NCI-H1105 (cell line): ENCODE data around the gene FOXJ1.

Source experiments
- DNase-seq: peaks from one replicate; lab custom pipeline; 2025; lab: John Stamatoyannopoulos, UW

The FOXJ1 gene

DNA sequence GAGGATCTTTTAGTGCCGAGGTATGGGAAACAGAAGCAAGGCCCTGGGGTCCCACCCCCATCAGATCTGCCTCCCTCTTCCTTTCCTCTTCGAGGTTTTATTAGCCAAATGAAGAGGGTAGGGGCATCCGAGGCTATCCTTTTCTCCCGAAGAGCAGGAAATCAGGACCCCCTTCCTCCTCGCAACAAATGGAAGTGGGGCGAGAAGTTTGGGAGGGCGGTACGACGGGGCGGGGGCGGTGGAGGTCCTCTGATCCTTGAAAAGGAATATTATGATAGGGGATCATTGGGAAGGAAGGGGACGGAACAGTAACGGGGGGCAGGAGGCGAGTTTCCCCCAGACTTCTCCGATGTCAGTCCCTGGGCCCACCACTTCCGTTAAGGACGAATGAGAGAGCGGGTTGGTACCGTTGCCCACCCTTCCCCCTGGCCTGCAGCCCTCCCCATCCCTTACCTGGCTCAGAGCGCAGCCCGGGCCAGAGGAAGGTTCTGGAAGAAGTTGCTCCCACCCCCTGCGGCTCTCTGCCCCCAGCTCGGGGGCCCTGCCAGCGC lies 309 bp downstream of the FOXJ1 start:
- DNase-seq = no peak

DNA sequence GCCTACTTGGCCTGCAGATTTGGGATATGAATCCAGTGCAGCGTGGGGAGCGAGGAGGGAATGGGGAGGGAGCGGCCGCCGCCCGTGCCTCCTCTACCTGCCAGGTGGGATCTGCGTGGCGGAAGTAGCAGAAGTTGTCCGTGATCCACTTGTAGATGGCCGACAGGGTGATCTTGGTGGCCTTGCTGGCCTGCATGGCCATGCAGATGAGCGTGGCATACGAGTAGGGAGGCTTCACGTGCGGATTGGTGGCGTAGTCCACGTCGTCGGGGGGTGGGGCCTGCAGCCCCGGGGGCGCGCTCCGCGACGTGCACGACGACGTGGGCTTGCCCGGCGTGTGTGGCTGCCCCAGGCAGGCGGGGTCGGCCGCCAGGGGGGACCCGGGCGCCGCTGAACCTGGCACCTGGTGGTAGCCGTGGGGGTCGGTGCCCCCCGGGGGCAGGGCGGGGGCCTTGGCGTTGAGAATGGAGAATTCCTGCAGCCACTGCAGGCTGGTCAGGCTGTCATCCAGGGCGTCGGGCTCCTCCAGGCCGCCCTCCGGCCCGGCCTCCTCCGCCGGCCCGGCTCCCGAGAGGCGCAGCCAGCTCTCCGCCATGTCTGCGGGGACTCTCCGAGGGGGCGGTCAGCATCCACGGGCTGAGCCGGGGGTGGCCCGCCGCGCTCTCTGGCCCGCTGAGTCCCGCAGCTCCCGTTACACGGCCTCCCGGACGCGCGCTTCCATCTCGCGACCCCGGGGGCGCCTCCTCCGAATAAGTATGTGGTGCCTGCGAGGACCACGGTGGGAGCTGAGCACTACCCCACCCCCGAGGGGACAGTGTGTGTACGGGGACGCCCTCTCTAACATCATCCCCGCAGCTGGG lies 1.0 kb downstream of the FOXJ1 start:
- peak; percentile 12 for DNase-seq

DNA sequence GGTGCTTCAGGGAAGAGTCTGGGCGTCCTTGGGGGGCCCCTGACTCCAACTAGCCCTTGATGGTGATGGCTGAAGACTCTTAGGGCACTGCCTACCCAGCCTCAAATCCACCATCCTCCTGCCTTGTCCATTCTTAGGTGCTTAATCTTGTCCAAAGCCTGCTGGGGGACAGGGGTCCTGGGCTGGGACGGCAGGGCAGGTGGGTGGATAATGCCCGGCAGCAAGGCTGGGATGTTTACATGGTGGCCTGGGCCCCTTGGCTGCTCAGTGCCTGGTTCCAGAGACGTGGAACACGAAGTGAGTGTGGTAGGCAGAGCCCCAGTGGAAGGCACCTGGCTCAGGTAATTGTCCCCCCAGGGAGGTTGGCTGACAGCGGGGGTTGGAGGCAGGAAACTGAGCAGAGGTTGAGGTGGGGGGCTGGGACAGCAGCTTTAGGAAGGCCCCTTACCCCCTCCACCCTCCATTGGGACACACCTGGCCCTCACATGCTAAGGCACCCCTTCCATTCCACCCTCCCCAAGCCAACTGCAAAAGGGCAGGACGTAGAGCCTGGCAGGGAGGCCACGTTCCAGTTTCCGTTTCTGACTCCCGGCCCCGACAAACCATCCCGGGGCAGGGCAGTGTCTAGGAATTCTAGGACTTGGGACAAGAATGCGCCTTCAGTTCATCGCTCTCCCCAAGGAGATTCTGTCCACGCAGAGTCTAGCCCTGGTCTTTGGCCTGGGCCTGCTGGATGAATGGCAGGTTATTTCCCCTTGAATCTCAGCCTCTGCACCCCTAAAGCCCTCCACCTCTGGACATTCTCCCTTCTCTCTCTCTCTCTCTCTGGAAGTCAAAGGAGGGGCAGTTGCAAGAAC lies 1.9 kb downstream of the FOXJ1 start:
- no peak for DNase-seq

DNA sequence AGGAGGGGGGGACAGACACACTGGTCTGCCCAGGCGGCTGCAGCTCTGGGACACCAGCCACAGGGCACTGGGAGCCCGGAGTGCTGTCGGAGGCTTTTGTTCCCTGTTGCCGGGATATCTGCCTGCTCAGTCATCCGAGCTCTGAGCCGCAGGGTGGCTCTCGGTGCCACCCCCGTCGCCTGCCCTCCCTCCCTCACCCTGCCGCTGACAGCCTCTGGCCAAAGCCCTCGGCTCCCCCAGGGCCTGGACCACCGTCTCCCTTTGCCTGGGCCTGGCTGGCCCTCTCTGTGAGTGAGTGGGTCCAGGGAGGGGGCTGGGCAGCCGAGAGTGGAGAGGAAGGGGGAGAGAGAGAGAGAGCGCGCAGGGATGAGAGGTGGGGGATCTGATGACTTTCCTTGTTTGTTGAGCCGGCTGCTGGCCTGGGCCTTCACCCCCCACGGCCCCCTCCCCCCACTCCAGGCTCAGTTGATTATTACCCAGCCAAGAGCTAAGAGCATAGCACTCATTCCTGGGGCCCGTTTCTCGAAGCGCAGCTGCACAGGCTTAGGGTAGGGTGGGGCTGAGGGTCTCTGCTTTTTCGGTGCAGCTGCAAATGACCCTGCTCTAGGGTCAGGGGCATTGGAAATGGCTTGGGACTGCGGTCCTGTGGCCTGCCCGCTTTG lies 2.7 kb downstream of the FOXJ1 start:
- DNase-seq = peak; percentile 30

DNA sequence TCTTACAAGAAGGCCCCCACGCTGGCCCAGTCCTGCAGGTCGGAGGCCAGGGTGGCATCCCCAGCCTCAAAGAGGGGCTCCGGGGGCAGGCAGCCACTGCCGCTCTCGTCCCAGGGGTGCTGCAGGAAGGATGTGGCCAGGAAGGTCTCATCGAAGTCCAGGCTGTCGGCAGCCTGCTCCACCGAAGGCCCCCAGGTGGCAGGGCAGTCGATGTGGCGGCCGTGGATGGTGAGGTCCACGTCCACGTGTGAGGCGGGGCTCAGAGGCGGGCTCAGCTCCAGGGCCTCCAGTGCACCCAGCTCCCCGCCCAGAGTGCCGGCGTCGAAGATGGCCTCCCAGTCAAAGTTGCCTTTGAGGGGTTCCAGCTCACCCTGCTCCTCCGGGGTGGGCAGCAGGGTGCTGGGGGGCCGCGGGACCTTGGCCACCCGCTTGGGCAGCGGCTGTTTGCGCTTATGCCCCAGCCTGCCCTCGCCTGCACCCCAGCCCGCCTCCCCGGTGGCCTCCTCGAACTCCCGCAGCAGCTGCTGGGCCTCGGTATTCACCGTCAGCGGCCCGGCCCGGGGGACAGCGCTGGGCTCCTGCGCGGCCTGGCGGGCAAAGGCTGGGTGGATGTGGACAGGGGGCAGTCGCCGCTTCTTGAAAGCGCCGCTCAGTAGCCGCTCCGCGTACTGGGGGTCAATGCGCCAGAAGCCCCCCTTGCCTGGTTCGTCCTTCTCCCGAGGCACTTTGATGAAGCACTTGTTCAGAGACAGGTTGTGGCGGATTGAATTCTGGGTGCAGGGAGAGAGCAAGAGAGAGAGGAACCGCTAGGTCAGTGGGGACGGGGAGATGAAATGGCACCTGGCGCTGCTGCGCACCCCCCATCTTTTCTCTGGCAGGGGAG lies 3.5 kb downstream of the FOXJ1 start:
- no peak for DNase-seq

DNA sequence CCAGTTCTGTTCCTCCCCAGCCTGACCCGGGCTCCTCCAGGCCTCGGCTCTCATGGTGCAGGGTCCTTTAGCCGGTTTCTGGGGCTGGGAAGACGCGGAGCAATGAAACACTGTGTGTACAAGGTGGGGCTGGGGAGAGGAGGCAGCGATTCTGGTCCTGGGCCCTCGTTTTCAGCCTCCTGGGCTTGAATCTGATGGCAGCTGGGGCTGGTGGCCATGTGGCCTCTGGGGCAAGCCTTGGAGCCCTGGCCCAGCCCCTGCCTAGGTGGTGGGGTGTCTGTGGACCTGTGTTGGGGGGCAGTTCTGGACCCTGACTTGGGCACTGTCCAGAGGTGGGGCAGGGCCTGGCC lies 4.1 kb downstream of the FOXJ1 start:
- no peak for DNase-seq

DNA sequence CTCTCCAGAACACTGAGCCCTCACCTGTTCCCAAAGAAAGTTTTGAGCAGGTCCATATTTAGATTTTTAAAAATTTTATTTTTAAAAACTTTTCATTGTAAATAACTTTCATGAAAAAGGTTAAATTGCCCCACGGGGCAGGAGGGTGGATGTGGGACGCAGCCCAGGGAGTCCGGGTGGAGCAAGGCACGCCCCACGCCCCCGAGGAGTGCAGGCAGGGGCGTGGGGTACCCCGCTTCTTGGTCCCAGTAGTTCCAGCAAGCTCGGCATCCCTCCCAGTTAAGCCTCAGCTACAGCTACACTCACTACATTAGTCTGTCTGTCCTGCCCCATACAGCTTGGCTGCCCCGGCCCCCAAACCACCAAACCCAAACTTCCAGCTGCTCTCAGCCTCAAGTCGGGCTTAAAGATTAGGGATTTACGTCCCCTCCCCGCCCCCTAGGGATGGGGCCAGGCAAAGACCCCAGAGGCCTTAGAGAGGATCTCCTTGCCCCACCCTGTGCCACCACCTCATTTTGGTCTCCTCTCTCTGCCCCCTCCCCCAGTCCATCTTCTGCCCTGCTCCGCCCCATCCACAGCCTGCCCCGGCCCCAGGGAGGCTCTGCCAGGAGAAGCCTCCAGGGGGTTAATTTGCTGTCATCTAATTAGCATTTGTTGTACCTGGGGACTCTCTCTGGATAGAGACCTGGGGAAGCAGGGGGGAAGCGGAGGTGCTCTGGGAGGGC lies 4.6 kb downstream of the FOXJ1 start:
- no peak for DNase-seq

DNA sequence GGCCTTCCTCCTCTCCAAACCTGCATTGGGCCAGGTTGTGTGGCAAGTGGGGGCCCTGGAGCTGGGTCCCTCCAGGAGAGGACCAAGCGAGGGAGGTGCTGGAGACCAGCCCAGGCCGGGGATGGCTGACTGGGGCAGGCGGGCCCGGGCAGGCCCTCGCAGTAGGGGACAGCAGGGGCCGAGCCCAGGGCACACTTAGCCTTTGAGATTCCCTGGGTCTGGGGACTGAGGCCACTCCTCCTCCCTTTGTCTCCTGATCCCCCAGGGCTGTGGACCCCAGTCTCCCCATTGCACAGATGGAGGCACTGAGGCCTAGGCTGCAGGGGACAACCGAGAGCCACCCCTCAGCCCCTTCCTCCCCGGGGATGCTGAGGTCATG lies 5.2 kb downstream of the FOXJ1 start:
- DNase-seq = no peak

DNA sequence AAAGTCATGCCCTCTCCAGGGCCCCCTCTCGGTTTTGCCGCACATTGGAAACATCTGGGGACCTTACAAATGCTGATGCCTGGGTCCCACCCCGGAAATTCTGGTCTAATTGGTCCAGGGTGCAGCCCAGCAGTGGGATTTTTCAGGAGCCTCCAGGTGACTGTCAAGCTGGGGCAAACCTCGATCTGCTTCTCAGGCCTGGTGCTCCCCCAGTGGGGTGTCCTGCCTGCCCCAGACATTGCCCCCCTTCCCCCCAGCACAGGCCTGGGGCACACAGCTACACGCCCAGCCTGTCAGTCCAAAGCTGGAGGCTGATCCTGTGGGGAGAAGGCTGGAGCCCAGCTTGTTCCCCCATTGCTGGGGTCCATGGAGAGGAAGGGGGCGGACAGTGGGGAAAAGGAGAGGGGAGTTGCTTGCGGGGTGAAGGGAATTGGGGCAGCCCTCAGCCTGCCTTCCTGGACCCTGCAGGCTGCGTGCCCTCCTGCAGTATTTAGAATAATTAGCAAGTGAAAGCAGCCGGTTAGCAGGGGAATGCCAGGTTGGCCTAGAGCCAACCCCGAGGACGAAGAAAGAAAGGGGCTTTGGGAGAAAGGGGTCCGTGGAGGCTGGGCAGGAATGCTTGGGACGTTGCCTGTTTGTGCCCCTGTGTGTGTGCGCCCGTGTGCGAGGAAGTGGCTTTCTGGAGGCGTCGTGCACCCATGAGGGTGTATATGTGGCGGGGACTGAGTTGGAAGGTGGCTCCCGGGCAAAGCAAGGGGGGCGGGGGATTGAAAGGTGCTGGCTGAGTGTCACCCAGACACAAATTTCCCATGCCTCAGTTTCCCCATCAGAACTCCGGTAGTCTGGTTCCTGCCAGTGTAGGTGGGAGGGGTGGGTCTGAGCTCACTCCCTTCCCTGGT lies 5.9 kb downstream of the FOXJ1 start:
- DNase-seq = no peak

DNA sequence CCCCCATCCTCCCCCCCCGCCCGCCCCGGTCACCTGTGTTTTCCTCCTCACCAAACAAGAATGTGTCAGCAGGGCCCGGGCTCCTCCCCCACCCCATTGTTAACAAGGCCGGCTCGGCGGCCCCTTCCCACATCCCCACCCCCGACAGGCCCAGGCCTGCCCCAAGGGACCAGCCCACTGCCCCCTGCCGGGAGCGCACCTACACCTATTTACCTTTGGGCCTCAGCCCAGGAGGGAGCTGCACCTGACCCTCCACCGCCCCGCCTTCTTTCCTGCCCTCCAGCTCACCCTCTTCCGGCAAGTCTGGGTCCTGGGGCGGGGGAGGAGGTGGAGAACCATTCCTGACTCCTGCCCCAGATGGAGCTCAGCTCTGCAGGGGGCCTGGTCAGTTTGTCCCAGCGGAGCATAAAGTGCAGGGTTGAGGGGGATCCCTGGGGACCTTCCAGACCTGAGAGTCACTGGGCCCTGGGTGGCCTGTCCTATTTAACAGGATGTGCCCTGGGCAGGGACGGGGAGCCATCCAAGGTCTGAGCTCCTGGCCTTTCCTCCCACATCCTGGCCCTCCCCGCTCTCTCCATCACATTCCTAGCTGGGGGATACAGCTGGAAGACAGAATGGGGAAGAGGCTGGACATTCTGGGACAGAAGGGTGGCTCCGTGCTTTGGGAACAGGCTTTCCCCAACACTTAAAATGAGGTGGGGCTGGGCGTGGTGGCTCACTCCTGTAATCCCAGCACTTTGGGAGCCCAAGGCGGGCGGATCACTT lies 8.3 kb downstream of the FOXJ1 start:
- DNase-seq = peak; percentile 94

DNA sequence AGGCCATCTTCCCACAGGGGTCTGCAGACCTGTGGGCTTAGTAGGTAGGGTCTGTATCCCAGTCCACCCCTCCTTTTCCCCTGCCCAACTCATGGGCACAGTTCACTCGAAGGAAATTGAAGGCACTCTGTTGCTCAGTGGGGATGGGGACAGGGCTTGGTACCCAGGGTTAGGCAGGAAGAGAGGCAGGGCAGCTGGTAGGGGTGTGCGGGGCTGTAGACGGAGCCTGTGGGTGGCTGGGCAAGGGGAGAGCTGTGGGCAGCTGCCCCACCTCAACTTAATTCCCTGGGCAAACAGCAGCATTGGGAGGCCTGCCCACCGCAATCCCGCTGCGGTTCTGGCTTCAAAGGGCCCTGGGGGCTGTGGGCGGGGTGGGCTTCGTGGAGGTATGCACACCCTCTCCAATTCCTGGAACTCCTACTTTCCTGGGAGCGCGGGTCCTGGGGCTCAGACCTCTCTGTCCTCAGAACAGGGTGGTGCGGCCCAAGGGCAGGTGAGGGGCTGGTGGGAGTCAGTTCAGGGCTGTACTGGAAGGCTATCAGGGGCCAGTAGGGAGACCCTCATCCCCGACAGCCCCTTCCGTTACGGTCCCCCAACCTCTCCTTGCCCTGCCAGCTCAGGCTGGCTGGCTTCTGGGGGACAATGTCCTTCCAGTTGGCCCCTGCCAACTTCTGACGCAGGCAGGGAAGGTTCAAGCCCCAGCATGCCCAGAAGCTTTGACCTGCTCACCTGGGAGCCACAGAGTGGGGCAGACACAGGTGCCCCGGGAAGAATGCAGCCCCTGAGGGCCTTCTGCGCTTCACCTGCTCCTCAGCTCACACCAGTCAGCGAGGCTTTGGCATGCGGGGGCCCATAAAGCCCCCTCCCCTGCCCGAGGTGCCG lies 9.1 kb downstream of the FOXJ1 start:
- peak; percentile 94 for DNase-seq

DNA sequence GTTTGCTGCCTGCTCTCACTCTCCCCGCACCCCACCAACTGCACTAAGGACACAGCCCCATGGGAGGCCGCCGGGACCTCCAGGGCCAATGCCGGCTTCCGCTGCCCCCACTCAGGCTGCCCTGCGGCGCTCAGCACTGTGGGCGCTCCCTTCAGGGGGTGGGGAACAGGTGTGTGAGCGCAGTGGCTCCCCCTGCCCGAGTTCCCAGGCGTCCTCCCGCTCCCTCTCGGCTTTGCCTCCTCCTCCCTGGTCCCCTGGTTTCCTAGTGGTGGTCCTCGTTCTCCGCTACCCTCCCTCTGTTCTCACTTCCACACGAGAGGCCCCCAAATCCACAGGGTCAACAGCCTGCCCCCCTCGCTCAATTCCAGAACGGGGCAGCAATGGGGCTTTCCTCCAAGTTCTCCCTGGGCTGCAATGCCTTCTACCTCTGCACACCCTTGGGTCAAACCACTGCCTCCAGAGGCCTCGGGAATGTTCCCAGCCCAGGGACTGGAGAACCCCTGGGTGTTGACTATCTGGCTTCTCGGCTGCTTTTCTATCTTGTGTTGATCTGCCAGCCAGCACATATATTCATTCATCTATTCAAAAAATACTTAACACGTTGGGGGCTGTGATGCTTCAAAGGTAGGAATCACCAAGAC lies 9.9 kb downstream of the FOXJ1 start:
- DNase-seq = no peak

DNA sequence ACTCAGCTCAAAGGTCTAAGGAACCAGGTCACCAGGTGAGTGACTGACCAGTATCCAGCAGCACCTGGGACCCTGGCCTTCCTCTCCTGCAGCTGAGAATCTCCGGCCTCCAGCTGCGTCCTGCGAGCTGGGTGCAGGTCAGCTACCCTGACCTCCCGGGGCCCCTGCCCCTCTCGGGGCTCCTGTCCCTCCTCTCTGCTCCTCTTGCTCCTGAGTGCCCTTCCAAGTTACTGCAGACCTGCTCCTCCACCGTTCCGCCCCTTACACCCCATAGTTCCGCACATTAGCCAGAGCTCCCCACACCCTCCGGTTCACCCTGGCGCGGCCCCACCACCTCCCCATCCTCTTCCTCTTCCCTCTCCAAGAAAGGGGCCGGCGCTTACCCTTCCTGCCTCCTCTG lies 10.6 kb downstream of the FOXJ1 start:
- no peak for DNase-seq

DNA sequence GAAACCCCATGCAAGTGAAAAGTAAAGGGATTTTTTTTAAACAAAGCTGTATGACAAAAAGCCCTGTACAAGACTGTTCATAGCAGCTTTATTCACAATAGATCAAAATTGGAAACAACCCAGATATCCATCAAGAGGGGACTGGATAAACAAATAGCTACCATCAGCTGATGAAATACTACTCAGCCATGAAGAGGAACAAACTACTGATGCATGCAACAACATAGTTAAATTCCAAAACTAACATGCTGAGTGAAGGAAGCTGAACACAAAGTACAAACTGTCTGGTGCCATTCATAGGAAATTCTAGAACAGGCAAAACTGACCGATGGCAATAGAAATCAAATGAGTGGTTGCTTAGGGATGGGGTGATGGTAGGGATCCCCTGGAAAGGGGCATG lies 15.1 kb downstream of the FOXJ1 start:
- no peak for DNase-seq

DNA sequence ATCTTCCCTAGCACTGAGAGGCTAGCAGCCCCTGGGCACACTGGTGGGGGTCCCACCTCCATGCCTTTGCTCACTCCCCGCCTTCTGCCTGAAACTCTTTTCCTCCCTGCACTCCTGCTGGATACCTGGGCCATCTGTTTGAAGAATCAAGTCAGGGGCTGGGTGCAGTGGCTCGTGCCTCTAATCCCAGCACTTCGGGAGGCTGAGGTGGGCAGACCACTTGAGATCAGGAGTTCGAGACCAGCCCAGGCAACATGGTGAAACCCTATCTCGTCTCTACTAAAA lies 15.7 kb downstream of the FOXJ1 start:
- DNase-seq = no peak

DNA sequence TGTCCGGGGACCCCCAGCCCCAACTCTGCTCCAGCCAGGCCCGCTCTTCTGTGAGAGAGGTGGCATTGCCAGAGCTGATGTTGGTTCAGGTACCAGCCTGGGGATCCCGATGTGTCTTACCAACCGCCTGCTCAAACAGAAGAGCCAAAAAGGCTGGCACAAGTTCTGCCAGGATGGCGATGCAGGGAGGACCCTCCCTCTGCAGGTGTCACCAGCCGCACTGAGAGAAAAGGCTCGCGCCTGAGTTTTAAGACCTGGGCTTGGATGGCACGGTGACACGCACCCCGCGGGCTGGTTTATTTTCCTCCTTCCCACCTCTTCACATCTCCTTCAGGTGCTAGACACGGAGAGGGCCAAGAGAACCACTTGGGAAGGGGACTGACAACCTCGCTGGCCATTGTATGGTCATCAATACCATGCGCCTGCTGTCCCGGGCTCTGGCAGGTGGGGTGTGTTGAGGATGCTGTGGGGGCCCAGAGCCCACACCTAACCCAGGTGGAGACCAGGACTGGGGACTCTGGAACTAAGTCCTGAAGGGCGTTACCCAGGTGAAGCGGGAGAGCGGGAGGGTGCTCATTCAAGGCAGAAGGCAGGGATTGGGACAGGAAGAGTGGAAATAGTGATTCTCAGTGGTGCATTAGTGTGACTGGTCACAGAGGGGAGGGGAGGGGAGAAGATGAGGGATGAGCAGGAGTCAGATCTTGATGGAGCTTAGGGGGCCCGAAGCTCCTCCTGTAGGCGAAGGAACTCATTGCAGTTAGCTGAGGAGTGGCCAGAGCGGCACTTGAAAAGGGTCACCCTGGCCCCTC lies 16.3 kb downstream of the FOXJ1 start:
- DNase-seq = no peak
